Ishikawa (cell line): ENCODE measurements around the gene NPHS1.

Experiments used
- EGR1 ChIP-seq: IDR thresholded peaks from 2 replicates; pipeline ENCODE4 v1.6.1; 2012
- EP300 ChIP-seq: IDR thresholded peaks from 2 replicates; pipeline ENCODE4 v1.6.1; 2012; ENCODE audit warnings: borderline replicate concordance
- TF ChIP-seq, protein P1 (sequence below): IDR thresholded peaks from 2 replicates; pipeline ENCODE4 v1.6.1; 2012; ENCODE audit warnings: low read depth, mild to moderate bottlenecking
- TF ChIP-seq, protein P2 (sequence below): IDR thresholded peaks from 2 replicates; pipeline ENCODE4 v1.6.1; 2012

DNA sequence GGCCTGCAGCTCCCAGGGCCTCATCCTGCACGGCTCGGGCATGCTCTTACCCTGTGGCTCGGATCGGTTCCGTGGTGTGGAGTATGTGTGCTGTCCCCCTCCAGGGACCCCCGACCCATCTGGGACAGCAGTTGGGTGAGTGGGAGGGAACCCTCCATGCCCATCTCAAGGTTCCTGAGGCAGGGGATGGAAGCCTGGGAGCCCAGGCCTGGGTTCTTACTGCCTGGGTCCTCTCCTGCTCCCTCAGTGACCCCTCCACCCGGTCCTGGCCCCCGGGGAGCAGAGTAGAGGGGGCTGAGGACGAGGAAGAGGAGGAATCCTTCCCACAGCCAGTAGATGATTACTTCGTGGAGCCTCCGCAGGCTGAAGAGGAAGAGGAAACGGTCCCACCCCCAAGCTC lies 19.3 kb upstream of the NPHS1 start:
- TF ChIP-seq, protein P1, sequence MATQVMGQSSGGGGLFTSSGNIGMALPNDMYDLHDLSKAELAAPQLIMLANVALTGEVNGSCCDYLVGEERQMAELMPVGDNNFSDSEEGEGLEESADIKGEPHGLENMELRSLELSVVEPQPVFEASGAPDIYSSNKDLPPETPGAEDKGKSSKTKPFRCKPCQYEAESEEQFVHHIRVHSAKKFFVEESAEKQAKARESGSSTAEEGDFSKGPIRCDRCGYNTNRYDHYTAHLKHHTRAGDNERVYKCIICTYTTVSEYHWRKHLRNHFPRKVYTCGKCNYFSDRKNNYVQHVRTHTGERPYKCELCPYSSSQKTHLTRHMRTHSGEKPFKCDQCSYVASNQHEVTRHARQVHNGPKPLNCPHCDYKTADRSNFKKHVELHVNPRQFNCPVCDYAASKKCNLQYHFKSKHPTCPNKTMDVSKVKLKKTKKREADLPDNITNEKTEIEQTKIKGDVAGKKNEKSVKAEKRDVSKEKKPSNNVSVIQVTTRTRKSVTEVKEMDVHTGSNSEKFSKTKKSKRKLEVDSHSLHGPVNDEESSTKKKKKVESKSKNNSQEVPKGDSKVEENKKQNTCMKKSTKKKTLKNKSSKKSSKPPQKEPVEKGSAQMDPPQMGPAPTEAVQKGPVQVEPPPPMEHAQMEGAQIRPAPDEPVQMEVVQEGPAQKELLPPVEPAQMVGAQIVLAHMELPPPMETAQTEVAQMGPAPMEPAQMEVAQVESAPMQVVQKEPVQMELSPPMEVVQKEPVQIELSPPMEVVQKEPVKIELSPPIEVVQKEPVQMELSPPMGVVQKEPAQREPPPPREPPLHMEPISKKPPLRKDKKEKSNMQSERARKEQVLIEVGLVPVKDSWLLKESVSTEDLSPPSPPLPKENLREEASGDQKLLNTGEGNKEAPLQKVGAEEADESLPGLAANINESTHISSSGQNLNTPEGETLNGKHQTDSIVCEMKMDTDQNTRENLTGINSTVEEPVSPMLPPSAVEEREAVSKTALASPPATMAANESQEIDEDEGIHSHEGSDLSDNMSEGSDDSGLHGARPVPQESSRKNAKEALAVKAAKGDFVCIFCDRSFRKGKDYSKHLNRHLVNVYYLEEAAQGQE = no peak
- TF ChIP-seq EP300 (no peak), EGR1 (no peak)
- TF ChIP-seq, protein P2, sequence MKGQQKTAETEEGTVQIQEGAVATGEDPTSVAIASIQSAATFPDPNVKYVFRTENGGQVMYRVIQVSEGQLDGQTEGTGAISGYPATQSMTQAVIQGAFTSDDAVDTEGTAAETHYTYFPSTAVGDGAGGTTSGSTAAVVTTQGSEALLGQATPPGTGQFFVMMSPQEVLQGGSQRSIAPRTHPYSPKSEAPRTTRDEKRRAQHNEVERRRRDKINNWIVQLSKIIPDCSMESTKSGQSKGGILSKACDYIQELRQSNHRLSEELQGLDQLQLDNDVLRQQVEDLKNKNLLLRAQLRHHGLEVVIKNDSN = no peak
